Measurements from ENCODE around the gene HTR3E.
"Not testable (repeated sequence)": the region's sequence is repeated elsewhere in the genome, so short reads cannot be mapped to it uniquely, and the experiment has no call there.

Gene HTR3E

GRCh38 chr3:184097556-184097955 is 692 bp downstream of the HTR3E start:
- Histone ChIP-seq H3K9me3 (replicated peaks in 1 of 11) (peaks cover 5 to 16% (median 12%) of the 10 kb centered on the region in 11 experiments), H3K4me1 (peaks cover 0 to 13% (median 6%) of the 10 kb centered on the region in 10 experiments; a peak in 12 of 20 replicates), H3K4me3 (no peak overlapping the region), H3K36me3 (no peaks in the 10 kb centered on the region), H3K27me3 (no peaks in the 10 kb centered on the region), H3K4me2 (no peak overlapping the region), H3K9ac (no peak overlapping the region), H4K20me1 (no peaks in the 10 kb centered on the region), H3K27ac (no peak overlapping the region)
- TF ChIP-seq Cebpa-rat (IDR thresholded peaks at IDR 0.05) = no peak

GRCh38 chr3:184099806-184100686 is 3.2 kb downstream of the HTR3E start:
- Histone ChIP-seq H3K9ac (no peak overlapping the region), H3K4me2 (no peak overlapping the region), H3K27ac (no peak overlapping the region), H3K36me3 (no peaks in the 10 kb centered on the region), H3K9me3 (replicated peaks in 1 of 11) (no peaks in the 10 kb centered on the region), H3K27me3 (no peaks in the 10 kb centered on the region), H3K4me1 (peaks cover 0 to 13% (median 6%) of the 10 kb centered on the region in 10 experiments; a peak in 12 of 20 replicates), H4K20me1 (no peaks in the 10 kb centered on the region), H3K4me3 (no peak overlapping the region)
- TF ChIP-seq Cebpa-rat (IDR thresholded peaks at IDR 0.05) = no peak

GRCh38 chr3:184110316-184110725 is 13.5 kb downstream of the HTR3E start:
- no peaks in the 10 kb centered on the region for H3K9me3 ChIP-seq (replicated peaks in 1 of 11)
- no peak for TF ChIP-seq Cebpa-rat (IDR thresholded peaks at IDR 0.05)
- no peak overlapping the region for H3K9ac ChIP-seq
- H3K27ac ChIP-seq = no peak overlapping the region; a peak in 1 of 22 replicates
- H4K20me1 ChIP-seq = no peaks in the 10 kb centered on the region
- no peaks in the 10 kb centered on the region for H3K36me3 ChIP-seq
- H3K4me1 ChIP-seq = peaks cover 0 to 10% (median 0%) of the 10 kb centered on the region in 10 experiments; a peak in 8 of 20 replicates
- H3K27me3 ChIP-seq = no peaks in the 10 kb centered on the region
- no peak overlapping the region for H3K4me3 ChIP-seq
- peak overlapping the region in 4 of 11 experiments; percentile 35 to 60 (median 56); a peak in 7 of 22 replicates for H3K4me2 ChIP-seq

GRCh38 chr3:184116017-184116416 is 19.2 kb downstream of the HTR3E start:
- no peak for TF ChIP-seq Cebpa-rat (IDR thresholded peaks at IDR 0.05)
- H3K4me2 ChIP-seq = no peak overlapping the region
- H3K9me3 ChIP-seq (replicated peaks in 1 of 11) = no peaks in the 10 kb centered on the region
- H3K27me3 ChIP-seq = no peaks in the 10 kb centered on the region
- H3K36me3 ChIP-seq = no peaks in the 10 kb centered on the region
- peaks cover 0 to 4% (median 0%) of the 10 kb centered on the region in 10 experiments; a peak in 1 of 20 replicates for H3K4me1 ChIP-seq
- no peak overlapping the region for H3K4me3 ChIP-seq
- H3K27ac ChIP-seq = no peak overlapping the region
- no peak overlapping the region for H3K9ac ChIP-seq
- H4K20me1 ChIP-seq = no peaks in the 10 kb centered on the region

GRCh38 chr3:184117636-184118035 is 20.8 kb downstream of the HTR3E start:
- Histone ChIP-seq H4K20me1 (no peaks in the 10 kb centered on the region), H3K27me3 (no peaks in the 10 kb centered on the region), H3K27ac (no peak overlapping the region), H3K9me3 (replicated peaks in 1 of 11) (no peaks in the 10 kb centered on the region), H3K4me1 (peaks cover 0 to 5% (median 0%) of the 10 kb centered on the region in 10 experiments; a peak in 1 of 20 replicates), H3K4me2 (no peak overlapping the region), H3K4me3 (no peak overlapping the region), H3K36me3 (no peaks in the 10 kb centered on the region), H3K9ac (no peak overlapping the region)
- TF ChIP-seq Cebpa-rat (IDR thresholded peaks at IDR 0.05) = no peak

- H3K4me2 ChIP-seq; H3K9ac ChIP-seq; H4K20me1 ChIP-seq; H3K36me3 ChIP-seq; H3K4me1 ChIP-seq; H3K27me3 ChIP-seq; H3K4me3 ChIP-seq; H3K27ac ChIP-seq; H3K9me3 ChIP-seq (replicated peaks in 1 of 11): not testable (repeated sequence)
Observed at GRCh38 chr3:184121031-184121430, 24.2 kb downstream of the HTR3E start.

GRCh38 chr3:184126006-184126405 is 29.1 kb downstream of the HTR3E start:
- Histone ChIP-seq H3K36me3 (no peaks in the 10 kb centered on the region), H3K4me1 (peaks cover 0 to under 1% (median 0%) of the 10 kb centered on the region in 10 experiments; a peak in 1 of 20 replicates), H3K27me3 (no peaks in the 10 kb centered on the region), H3K9me3 (replicated peaks in 1 of 11) (no peaks in the 10 kb centered on the region), H3K27ac (no peak overlapping the region), H3K4me3 (no peak overlapping the region), H4K20me1 (no peaks in the 10 kb centered on the region), H3K4me2 (no peak overlapping the region), H3K9ac (no peak overlapping the region)
- no peak for TF ChIP-seq Cebpa-rat (IDR thresholded peaks at IDR 0.05)

GRCh38 chr3:184129012-184129411 is 32.1 kb downstream of the HTR3E start:
- Histone ChIP-seq H4K20me1 (no peaks in the 10 kb centered on the region), H3K9me3 (replicated peaks in 1 of 11) (no peaks in the 10 kb centered on the region), H3K36me3 (no peaks in the 10 kb centered on the region), H3K27me3 (no peaks in the 10 kb centered on the region), H3K9ac (no peak overlapping the region), H3K4me1 (peaks cover 3 to 10% (median 6%) of the 10 kb centered on the region in 10 experiments; a peak in 17 of 20 replicates), H3K27ac (no peak overlapping the region), H3K4me2 (no peak overlapping the region), H3K4me3 (no peak overlapping the region)
- TF ChIP-seq Cebpa-rat (IDR thresholded peaks at IDR 0.05) = no peak

GRCh38 chr3:184132945-184133344 is 36.1 kb downstream of the HTR3E start:
- Histone ChIP-seq H3K27me3 (no peaks in the 10 kb centered on the region), H4K20me1 (peaks cover 0 to 22% (median 18%) of the 10 kb centered on the region in 11 experiments; a peak in 20 of 22 replicates), H3K36me3 (peaks cover 6 to 12% (median 10%) of the 10 kb centered on the region in 11 experiments; a peak in 21 of 22 replicates), H3K27ac (no peak overlapping the region), H3K9me3 (replicated peaks in 1 of 11) (no peaks in the 10 kb centered on the region), H3K4me1 (peaks cover 20 to 28% (median 25%) of the 10 kb centered on the region in 10 experiments), H3K9ac (no peak overlapping the region), H3K4me2 (peak overlapping the region in 1 of 11 experiments; percentile 99; a peak in 2 of 22 replicates), H3K4me3 (no peak overlapping the region)
- no peak for TF ChIP-seq Cebpa-rat (IDR thresholded peaks at IDR 0.05)
